ENCODE results near the gene ACTL7A.

- TF ChIP-seq, protein P1, sequence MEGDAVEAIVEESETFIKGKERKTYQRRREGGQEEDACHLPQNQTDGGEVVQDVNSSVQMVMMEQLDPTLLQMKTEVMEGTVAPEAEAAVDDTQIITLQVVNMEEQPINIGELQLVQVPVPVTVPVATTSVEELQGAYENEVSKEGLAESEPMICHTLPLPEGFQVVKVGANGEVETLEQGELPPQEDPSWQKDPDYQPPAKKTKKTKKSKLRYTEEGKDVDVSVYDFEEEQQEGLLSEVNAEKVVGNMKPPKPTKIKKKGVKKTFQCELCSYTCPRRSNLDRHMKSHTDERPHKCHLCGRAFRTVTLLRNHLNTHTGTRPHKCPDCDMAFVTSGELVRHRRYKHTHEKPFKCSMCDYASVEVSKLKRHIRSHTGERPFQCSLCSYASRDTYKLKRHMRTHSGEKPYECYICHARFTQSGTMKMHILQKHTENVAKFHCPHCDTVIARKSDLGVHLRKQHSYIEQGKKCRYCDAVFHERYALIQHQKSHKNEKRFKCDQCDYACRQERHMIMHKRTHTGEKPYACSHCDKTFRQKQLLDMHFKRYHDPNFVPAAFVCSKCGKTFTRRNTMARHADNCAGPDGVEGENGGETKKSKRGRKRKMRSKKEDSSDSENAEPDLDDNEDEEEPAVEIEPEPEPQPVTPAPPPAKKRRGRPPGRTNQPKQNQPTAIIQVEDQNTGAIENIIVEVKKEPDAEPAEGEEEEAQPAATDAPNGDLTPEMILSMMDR (IDR thresholded peaks at IDR 0.05), result no peak
- no peak for TF ChIP-seq POLR2A (IDR thresholded peaks at IDR 0.05)
Measured at GRCh38 chr9:108883085-108883484, 21.0 kb downstream of the ACTL7A start.
